PC-9 (cell line): ENCODE measurements around the gene PCDH9. TPM values are rescaled to one million over a fixed set of nuclear protein-coding genes. Genes with fewer than 3 reads are reported as not detected.

Experiments used
- BruUV-seq: library from RNA; stranded (reverse); fragments of 400-500 nt; replicated peaks from 2 replicates; lab custom pipeline; 2021; lab: Mats Ljungman, UMichigan
- CTCF ChIA-PET: fragments of 300-600 bp; sonication (Branson Sonifier 250); formaldehyde crosslinking; loops from one replicate; lab custom pipeline; 2022; ENCODE audit warnings: antibody characterized with exemption; lab: Charles Lee
- POLR2A ChIA-PET: fragments of 300-600 bp; sonication (Branson Sonifier 250); formaldehyde crosslinking; loops from one replicate; lab custom pipeline; 2022; ENCODE audit warnings: antibody characterized with exemption; ENCODE audit not compliant: unreplicated experiment; lab: Charles Lee
- DNase-seq, 2 experiments: peaks; one replicate each; pipeline versions ENCODE4 v3.0.0 to v3.0.0-alpha.2; 2015 to 2022; ENCODE audit warnings: mixed read lengths in 1 of 2
- H2AFZ ChIP-seq: fragments of 200-600 bp; sonication (generic); 2 replicates; pipeline ENCODE4 v1.8.1; 2017; ENCODE audit warnings: antibody characterized with exemption
- H3F3A ChIP-seq: fragments of 200-600 bp; sonication (generic); 2 replicates; pipeline ENCODE4 v1.8.1; 2017; ENCODE audit warnings: antibody characterized with exemption, mild to moderate bottlenecking, low read depth; ENCODE audit not compliant: insufficient read depth
- H3K27ac ChIP-seq: fragments of 200-600 bp; sonication (generic); 2 replicates; pipeline ENCODE4 v1.6.1; 2016; ENCODE audit warnings: mixed run types
- H3K27me3 ChIP-seq: fragments of 200-600 bp; sonication (generic); 2 replicates; pipeline ENCODE4 v1.6.1; 2016; ENCODE audit warnings: low read depth, mixed run types; ENCODE audit not compliant: insufficient read depth
- H3K36me3 ChIP-seq: fragments of 200-600 bp; sonication (generic); 2 replicates; pipeline ENCODE4 v1.6.1; 2016; ENCODE audit warnings: low read depth, mixed run types
- H3K4me1 ChIP-seq: fragments of 200-600 bp; sonication (generic); replicated peaks from 2 replicates; pipeline ENCODE4 v1.6.1; 2016; ENCODE audit warnings: mixed run types; ENCODE audit not compliant: insufficient read depth
- H3K4me2 ChIP-seq: fragments of 200-600 bp; sonication (generic); 2 replicates; pipeline ENCODE4 v1.6.1; 2017; ENCODE audit warnings: mixed run types
- H3K4me3 ChIP-seq: fragments of 200-600 bp; sonication (generic); 2 replicates; pipeline ENCODE4 v1.6.1; 2016; ENCODE audit warnings: mixed run types
- H3K79me2 ChIP-seq: fragments of 200-600 bp; sonication (generic); 2 replicates; pipeline ENCODE4 v1.6.1; 2017; ENCODE audit warnings: low read depth, mixed run types
- H3K9me2 ChIP-seq: fragments of 200-600 bp; sonication (generic); 2 replicates; pipeline ENCODE4 v1.8.1; 2017; ENCODE audit warnings: mild to moderate bottlenecking; ENCODE audit not compliant: insufficient read depth
- H3K9me3 ChIP-seq: fragments of 200-600 bp; sonication (generic); 2 replicates; pipeline ENCODE4 v1.8.1; 2016; ENCODE audit warnings: low read depth; ENCODE audit not compliant: insufficient read depth
- H4K20me1 ChIP-seq: fragments of 200-600 bp; sonication (generic); 2 replicates; pipeline ENCODE4 v1.8.1; 2017; ENCODE audit not compliant: insufficient read depth
- CTCF ChIP-seq: fragments of 200-600 bp; sonication (generic); conservative IDR thresholded peaks from 2 replicates; pipeline ENCODE4 v1.6.1; 2017; ENCODE audit warnings: mixed run types, antibody characterized with exemption, mild to moderate bottlenecking, moderate library complexity
- EZH2 ChIP-seq: fragments of 200-600 bp; sonication (generic); IDR thresholded peaks from 2 replicates; pipeline ENCODE4 v1.8.0; 2017; ENCODE audit warnings: antibody characterized with exemption, low read depth
- intact Hi-C: fragments of 100-400 bp; cut with micrococcal nuclease; formaldehyde crosslinking; loops from one replicate; pipeline ENCODE4 v1.10.0; 2022; ENCODE audit not compliant: unreplicated experiment
- total RNA-seq: library from RNA; stranded (reverse); gene quantifications from 2 replicates; pipeline ENCODE4 v1.2.3, GENCODE V29; 2021

Gene PCDH9
- total RNA-seq, 1 experiment from 2014 or later, result 0.37 TPM

DNA sequence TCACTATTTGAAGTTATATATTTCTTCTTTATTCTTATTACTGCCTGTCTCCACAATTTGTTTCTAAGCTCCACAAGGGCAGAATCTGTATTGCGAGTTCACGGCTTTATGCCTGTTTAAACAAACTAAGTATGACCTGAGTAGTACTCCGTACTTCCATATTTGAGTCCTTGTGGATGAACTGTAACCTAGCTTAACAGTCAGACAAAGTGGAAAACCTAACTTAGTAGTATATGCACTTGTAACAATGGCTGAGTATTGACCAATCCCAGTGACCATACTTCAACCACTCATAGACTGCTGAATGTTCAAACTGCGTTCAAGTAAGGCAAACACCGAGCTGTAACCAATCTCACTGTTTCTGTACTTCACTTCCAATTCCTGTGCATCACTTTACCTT is 292.7 kb downstream of the PCDH9 start:
- no peaks in the 10 kb centered on the region for H3K36me3 ChIP-seq
- no peaks in the 10 kb centered on the region for H3F3A ChIP-seq
- ChIA-PET POLR2A (no interaction called here), CTCF (no interaction called here)
- no peaks in the 10 kb centered on the region for H3K9me3 ChIP-seq
- no peak for DNase-seq
- H3K4me1 ChIP-seq, result no peaks in the 10 kb centered on the region
- BruUV-seq, result no TSS peak
- H3K27me3 ChIP-seq, result no peaks in the 10 kb centered on the region
- no peak overlapping the region for H2AFZ ChIP-seq
- no peaks in the 10 kb centered on the region; the same call in 1 of the 2 replicates for H4K20me1 ChIP-seq
- no peak overlapping the region for H3K4me3 ChIP-seq
- intact Hi-C loops, result no loop called here
- H3K4me2 ChIP-seq, result no peak overlapping the region
- no peaks in the 10 kb centered on the region for H3K9me2 ChIP-seq
- no peak overlapping the region for H3K27ac ChIP-seq
- TF ChIP-seq EZH2 (no peak), CTCF (no peak)
- no peaks in the 10 kb centered on the region for H3K79me2 ChIP-seq

- Histone ChIP-seq H3K9me3 (no peaks in the 10 kb centered on the region), H2AFZ (peak overlapping the region; percentile 67), H3K4me1 (no peaks in the 10 kb centered on the region), H3K27ac (no peak overlapping the region), H3K4me3 (no peak overlapping the region), H3K27me3 (no peaks in the 10 kb centered on the region), H3K79me2 (no peaks in the 10 kb centered on the region), H3F3A (no peaks in the 10 kb centered on the region), H3K9me2 (no peaks in the 10 kb centered on the region), H3K4me2 (no peak overlapping the region), H3K36me3 (no peaks in the 10 kb centered on the region), H4K20me1 (no peaks in the 10 kb centered on the region; the same call in 1 of the 2 replicates)
- CTCF ChIA-PET, result interaction anchor here (0.6 to 0.7 kb wide), 2 partner anchors 313 to 1060 kb away, joined by 3 to 5 read pairs; no protein-coding TSS in a partner anchor
- POLR2A ChIA-PET, result no interaction called here
- BruUV-seq, result no TSS peak
- intact Hi-C loops, result no loop called here
- TF ChIP-seq CTCF (no peak), EZH2 (no peak)
- DNase-seq, result peak in 1 of 2 experiments; percentile 28
Measured at GRCh38 chr13:66933994-66934393, 296.1 kb downstream of the PCDH9 start.

DNA sequence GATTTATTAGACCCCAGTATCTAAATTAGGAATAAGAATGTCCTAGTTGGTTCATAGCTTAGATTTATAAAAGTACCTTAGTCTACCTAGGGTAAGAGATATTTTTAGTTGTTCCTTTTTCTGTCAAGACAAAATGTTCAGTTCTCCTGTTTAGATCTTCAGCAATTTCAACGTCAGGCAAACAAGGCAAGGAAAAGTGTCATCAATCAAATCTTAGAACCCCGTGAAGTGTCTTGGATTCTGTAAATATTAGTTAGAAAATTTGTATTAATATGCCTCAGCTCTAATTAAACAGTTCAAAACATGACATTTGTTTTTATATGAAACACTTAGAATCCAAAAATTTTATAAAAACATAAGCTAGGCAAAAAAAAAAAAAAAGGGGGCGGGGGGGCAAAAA is 296.6 kb downstream of the PCDH9 start:
- Histone ChIP-seq H3K27ac (no peak overlapping the region), H3K4me3 (no peak overlapping the region), H3K4me1 (no peaks in the 10 kb centered on the region), H3K9me2 (no peaks in the 10 kb centered on the region), H4K20me1 (no peaks in the 10 kb centered on the region; the same call in 1 of the 2 replicates), H3K4me2 (no peak overlapping the region), H2AFZ (peak overlapping the region; percentile 59; the same call in 1 of the 2 replicates), H3F3A (no peaks in the 10 kb centered on the region), H3K27me3 (no peaks in the 10 kb centered on the region), H3K36me3 (no peaks in the 10 kb centered on the region), H3K79me2 (no peaks in the 10 kb centered on the region), H3K9me3 (no peaks in the 10 kb centered on the region)
- ChIA-PET CTCF (interaction anchor here (0.6 kb wide), 3 partner anchors 313 to 355 kb away, joined by 4 to 6 read pairs (median 5); no protein-coding TSS in a partner anchor), POLR2A (no interaction called here)
- intact Hi-C loops, result no loop called here
- BruUV-seq, result TSS peak; percentile 63
- DNase-seq, result no peak
- no peak for TF ChIP-seq EZH2

DNA sequence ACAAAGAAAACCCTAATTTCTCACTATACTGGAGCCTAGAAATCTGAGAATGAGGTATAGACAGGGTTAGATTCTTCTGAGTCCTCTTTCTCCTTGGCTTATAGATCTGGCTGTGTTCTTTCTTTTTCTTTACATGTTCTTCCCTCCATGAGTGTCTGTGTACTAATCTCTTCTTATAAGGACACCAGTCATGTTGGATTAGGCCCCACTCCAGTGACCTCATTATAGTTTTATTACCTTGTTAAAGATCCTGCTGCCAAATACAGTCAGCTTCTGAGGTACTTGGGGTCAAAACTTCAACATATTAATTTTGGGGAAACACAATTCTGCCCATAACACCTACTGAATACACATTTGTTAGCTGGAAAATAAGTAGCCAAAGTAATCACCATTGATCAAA is 302.6 kb downstream of the PCDH9 start:
- no peak overlapping the region; the same call in 1 of the 2 replicates for H2AFZ ChIP-seq
- peaks cover 6% of the 10 kb centered on the region; the same call in 1 of the 2 replicates for H3K9me2 ChIP-seq
- no peak overlapping the region for H3K27ac ChIP-seq
- no peak for DNase-seq
- TF ChIP-seq EZH2, result no peak
- H3K36me3 ChIP-seq, result no peaks in the 10 kb centered on the region
- intact Hi-C loops, result no loop called here
- H3K9me3 ChIP-seq, result no peaks in the 10 kb centered on the region
- no peak overlapping the region for H3K4me3 ChIP-seq
- H3K79me2 ChIP-seq, result no peaks in the 10 kb centered on the region
- H4K20me1 ChIP-seq, result no peaks in the 10 kb centered on the region
- no peaks in the 10 kb centered on the region for H3K4me1 ChIP-seq
- ChIA-PET CTCF (no interaction called here), POLR2A (no interaction called here)
- H3K4me2 ChIP-seq, result no peak overlapping the region
- no peaks in the 10 kb centered on the region for H3K27me3 ChIP-seq
- no TSS peak for BruUV-seq
- no peaks in the 10 kb centered on the region for H3F3A ChIP-seq
